Bronchial epithelial cell (primary cell): Measurements from ENCODE around the gene FAM163B. TPM values are rescaled to one million over a fixed set of nuclear protein-coding genes. Genes with fewer than 3 reads are reported as not detected.
A peak's percentile ranks its signal among the peaks of the same experiment; 100 is the strongest.

ENCODE experiments used
- DNase-seq: peaks from one replicate; pipeline ENCODE4 v3.0.0-alpha.2; 2010; ENCODE audit warnings: low read depth
- FAIRE-seq: peaks from 2 replicates; lab custom pipeline; 2011; peaks lifted over from hg19 to GRCh38; lab: Jason Lieb, UNC
- H3K27me3 ChIP-seq: 2 replicates; pipeline ENCODE4 v1.5.1; 2011; ENCODE audit warnings: low read length; ENCODE audit not compliant: control insufficient read depth, insufficient read depth
- H3K36me3 ChIP-seq: 2 replicates; pipeline ENCODE4 v1.5.1; 2011; ENCODE audit warnings: low read length; ENCODE audit not compliant: control insufficient read depth, insufficient read depth
- H3K4me3 ChIP-seq: 2 replicates; pipeline ENCODE4 v1.5.1; 2011; ENCODE audit warnings: mild to moderate bottlenecking, low read depth, low read length, control low read depth
- CTCF ChIP-seq: IDR thresholded peaks from 2 replicates; pipeline ENCODE4 v1.5.1; 2011; ENCODE audit warnings: mild to moderate bottlenecking, moderate library complexity, low read length, control low read depth, inconsistent platforms; ENCODE audit not compliant: insufficient read depth, severe bottlenecking
- total RNA-seq: library from RNA; depleted of rRNA; stranded (reverse); fragments of >200 nt; gene quantifications from 2 replicates; pipeline ENCODE4 v1.2.1, GENCODE V29; 2014

The FAM163B gene
- total RNA-seq, 1 donor from 2014 or later: not detected

DNA sequence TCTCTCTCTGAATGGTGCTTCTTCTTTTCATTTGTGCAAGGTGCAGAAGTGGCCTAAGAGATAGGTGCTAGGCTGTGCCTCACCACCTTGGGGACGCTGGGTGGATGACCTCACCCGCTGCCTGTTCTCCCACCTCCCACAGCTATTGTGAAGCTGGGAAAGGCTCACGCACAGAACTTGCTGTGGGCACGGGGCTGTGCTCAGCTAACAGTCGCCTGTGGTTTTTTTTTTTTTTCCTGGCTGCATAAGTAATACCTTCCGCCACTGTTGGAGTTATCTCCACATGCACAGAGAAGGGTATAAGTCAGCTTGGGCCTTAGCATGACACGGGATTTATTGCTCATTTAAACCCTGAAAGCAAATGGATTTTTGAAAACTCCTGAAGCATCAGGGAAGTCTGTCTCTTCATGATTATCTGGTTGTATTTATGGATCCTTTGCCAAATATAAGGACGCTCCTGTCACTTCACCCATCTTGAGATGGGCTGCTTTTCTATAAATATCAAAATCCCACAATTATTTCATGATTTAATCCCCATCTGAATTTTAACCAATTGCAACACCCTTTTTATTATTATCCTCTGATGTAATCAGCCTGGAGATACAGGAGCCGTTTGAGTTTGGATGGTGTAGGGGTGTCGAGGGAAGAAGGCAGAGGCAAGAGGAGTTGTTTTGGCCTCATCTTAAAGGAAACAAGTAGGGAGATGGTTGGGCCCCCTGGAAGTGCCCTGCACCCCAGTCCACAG is 36.0 kb upstream of the FAM163B start:
- peaks cover 6% of the 10 kb centered on the region for H3K27me3 ChIP-seq
- no peaks in the 10 kb centered on the region for H3K36me3 ChIP-seq
- no peak for TF ChIP-seq CTCF
- FAIRE-seq: no peak
- H3K4me3 ChIP-seq: no peak overlapping the region
- no peak for DNase-seq

- DNase-seq (no peak), FAIRE-seq (peak; percentile 7)
- no peak overlapping the region for H3K4me3 ChIP-seq
- H3K36me3 ChIP-seq: no peaks in the 10 kb centered on the region
- TF ChIP-seq CTCF: no peak
- H3K27me3 ChIP-seq: peaks cover 6% of the 10 kb centered on the region
Measured at GRCh38 chr9:133643978-133644760, 35.0 kb upstream of the FAM163B start.

DNA sequence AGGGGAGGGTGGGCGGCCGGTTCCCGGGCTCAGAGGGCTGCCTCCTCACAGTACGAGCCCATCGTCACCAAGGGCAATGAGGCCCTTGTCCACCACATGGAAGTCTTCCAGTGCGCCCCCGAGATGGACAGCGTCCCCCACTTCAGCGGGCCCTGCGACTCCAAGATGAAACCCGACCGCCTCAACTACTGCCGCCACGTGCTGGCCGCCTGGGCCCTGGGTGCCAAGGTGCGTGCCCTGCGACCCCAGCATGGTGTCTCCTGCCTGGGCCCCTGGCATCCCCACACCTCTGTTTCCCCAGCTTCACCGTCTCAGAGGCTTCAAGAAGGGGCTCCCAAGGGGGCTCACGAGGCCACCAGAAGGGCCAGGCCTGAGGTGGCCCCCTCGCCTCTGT is 34.2 kb upstream of the FAM163B start:
- Histone ChIP-seq H3K36me3 (no peaks in the 10 kb centered on the region), H3K4me3 (no peak overlapping the region), H3K27me3 (peaks cover 6% of the 10 kb centered on the region)
- DNase-seq: no peak
- no peak for TF ChIP-seq CTCF
- FAIRE-seq: no peak

DNA sequence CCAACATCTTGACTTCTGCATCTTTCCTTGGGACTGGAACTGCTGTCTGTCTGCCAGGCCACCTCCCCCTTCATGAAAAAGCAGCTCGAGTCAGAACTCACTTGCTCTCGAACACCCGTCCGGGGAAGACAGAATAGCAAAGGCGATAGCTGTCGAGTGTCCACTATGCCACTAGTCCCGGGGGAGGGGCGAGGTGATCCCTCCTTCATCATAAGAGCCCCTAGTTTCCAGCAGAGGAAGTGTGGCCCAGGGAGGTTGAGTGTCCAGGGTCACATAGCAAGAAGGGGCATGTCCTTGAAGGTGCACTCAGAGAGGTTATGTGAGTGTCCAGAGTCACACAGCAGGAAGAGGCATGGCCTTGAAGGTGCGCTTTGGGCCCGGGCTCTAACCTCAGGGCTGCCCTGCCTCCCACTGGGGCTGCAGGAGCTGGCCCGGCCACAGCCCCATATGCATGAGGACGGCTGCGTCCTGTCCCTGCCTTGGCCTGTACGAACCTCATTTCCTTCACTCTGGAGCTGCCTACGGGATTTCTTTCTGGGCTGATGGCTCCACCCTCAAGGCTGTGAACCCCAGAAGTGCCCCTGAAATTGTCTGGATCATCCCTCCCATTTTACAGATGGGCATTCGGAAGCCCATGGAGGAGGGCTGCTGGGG is 33.6 kb upstream of the FAM163B start:
- peaks cover 7% of the 10 kb centered on the region for H3K27me3 ChIP-seq
- H3K4me3 ChIP-seq: no peak overlapping the region
- DNase-seq: no peak
- no peak for FAIRE-seq
- no peak for TF ChIP-seq CTCF
- no peaks in the 10 kb centered on the region for H3K36me3 ChIP-seq

DNA sequence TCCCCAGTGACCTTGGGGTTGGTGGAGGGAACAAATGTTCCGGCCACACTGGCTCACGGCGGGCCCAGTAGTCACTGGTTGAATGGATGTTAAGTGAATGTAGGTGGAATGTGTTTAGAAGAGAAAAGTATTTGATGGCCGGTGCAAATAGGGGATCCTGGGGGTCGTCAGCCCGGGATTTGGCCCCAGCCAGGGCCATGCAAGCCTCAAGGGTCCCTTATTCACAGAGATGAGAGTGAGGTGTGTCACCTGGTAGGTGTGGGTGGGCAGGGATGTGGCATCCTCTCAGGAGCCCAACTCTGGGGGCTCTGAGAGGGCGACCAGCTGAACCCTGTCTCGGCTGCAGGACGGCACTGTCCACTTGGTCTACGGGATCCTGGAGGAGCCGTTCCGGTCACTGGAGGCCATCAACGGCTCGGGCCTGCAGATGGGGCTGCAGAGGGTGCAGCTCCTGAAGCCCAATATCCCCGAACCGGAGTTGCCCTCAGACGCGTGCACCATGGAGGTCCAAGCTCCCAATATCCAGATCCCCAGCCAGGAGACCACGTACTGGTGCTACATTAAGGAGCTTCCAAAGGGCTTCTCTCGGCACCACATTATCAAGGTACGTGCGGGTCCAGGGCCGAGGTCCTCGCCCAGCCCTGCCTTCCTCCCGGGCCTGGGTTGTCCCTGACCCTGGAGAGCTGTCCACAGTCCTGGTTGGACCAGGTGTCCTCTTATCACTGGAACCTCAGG is 32.8 kb upstream of the FAM163B start:
- Histone ChIP-seq H3K36me3 (no peaks in the 10 kb centered on the region), H3K4me3 (no peak overlapping the region), H3K27me3 (peaks cover 6% of the 10 kb centered on the region)
- no peak for FAIRE-seq
- DNase-seq: no peak
- no peak for TF ChIP-seq CTCF
